Measurements from ENCODE around the gene CNOT2. TPM values are rescaled to one million over a fixed set of nuclear protein-coding genes. Genes with fewer than 3 reads are reported as not detected.

The CNOT2 gene, protein sequence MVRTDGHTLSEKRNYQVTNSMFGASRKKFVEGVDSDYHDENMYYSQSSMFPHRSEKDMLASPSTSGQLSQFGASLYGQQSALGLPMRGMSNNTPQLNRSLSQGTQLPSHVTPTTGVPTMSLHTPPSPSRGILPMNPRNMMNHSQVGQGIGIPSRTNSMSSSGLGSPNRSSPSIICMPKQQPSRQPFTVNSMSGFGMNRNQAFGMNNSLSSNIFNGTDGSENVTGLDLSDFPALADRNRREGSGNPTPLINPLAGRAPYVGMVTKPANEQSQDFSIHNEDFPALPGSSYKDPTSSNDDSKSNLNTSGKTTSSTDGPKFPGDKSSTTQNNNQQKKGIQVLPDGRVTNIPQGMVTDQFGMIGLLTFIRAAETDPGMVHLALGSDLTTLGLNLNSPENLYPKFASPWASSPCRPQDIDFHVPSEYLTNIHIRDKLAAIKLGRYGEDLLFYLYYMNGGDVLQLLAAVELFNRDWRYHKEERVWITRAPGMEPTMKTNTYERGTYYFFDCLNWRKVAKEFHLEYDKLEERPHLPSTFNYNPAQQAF
- total RNA-seq: 100 to 1,000 TPM in 3 of 4 donors, 10 to 100 TPM in 1; 36.8 to 204 (median 139) TPM

DNA sequence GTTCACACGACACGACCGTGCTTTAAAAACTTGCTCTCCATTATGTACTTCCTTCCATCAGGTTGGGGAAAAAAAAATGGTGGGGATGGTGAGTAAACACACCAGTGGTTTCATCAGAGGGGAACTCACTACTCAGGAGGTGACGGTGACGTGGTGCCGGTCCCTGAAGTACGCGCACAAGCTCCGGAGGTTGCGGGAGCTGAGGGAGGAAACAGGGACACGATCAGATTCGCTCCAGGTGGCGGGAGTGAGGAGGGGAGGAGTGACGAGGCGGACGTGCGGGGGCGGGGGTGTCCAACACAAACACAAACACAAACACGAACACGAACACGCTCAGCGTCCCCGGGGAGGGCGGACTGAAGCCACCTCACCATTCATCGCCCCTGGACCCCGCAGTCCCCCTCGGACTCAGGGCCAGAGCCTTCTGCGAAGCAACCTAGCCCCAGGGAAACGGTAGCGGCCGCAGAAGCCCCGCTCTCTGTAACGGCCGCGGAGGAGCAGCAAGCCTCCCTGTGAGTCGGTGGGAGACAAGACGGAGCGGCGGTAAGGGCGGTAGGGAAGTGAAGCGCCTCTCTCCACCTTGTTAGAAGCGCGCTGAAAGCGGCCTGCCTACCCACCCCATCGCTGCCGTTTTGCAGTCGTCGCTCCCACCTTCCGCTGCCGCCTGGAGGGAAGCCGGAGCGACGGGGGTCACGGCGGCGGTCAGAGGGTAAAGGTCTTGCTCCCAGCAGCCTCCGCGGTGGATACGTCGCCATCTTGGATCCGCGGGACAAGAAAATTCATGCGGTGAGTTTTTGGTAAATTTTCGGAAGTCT lies at the start of gene CNOT2:
Gene CNOT2 (plus strand): TSS at position 739 of the 815 bp plus-strand sequence. CDS start 34,794 bp downstream, outside the sequence.
- Histone ChIP-seq H3K27ac (peak within 1 kb of the TSS; percentile 94 to 99 (median 98)), H3K36me3 (peaks cover 0 to 18% (median 0%) of the 10 kb centered on the region in 4 donors), H3K27me3 (no peaks in the 10 kb centered on the region), H3K4me1 (peaks cover 34 to 52% (median 42%) of the 10 kb centered on the region in 4 donors), H3K4me3 (peak within 1 kb of the TSS; percentile 57 to 94 (median 87)), H3K9me3 (no peaks in the 10 kb centered on the region)
- peak; percentile 92 for DNase-seq
- TF ChIP-seq POLR2A (IDR thresholded peaks at IDR 0.05) (peak; percentile 72), POLR2AphosphoS5 (IDR thresholded peaks at IDR 0.05) (peak; percentile 63 to 76 (median 70)), EP300 (IDR thresholded peaks at IDR 0.05; ENCODE audit: low read depth) (no peak)
- in situ Hi-C loops (cut with MboI; ENCODE audit: low pct_ligation_motif_present in 1 of 4, low pct_unique_long_range_greater_than_20kb in 1 of 4, low sequenced_read_pairs in 3 of 4): loop anchor here in 2 of 4 donors (10.0 to 25.0 kb wide), 3 partner anchors 119 to 338 kb away; partner anchors contain the start of gene KCNMB4 (in 1 of the 2)
- WGBS, 2 donors (ENCODE audit: low coverage in 1 of 2): 0% methylated on average over 3 to 42 of the region's 64 CpGs
- intact Hi-C loops (cut with DNase I; ENCODE audit: low total_unique reads): no loop called here

DNA sequence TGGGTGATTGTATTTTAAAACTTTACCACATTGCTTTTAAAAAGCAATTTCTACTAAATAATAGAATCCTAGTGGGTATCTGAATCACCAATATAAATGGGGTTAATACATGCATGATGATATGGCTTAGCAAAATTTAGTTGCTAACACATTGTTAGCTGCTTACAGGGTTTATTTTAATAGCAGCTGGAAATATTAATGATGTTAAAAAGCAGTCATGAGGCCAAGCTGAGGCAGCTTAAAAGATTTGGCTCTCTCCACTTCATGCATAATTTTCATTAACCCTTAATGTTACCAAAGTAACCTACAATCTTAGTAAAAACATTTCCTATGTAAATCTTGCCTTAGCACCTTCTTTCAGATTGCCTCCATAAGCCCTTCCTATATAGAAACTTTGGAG lies 49.2 kb upstream of the CNOT2 start:
- Histone ChIP-seq H3K36me3 (no peaks in the 10 kb centered on the region), H3K4me1 (no peaks in the 10 kb centered on the region), H3K4me3 (no peak overlapping the region), H3K9me3 (no peaks in the 10 kb centered on the region), H3K27ac (no peak overlapping the region), H3K27me3 (no peaks in the 10 kb centered on the region)
- TF ChIP-seq, protein P1, sequence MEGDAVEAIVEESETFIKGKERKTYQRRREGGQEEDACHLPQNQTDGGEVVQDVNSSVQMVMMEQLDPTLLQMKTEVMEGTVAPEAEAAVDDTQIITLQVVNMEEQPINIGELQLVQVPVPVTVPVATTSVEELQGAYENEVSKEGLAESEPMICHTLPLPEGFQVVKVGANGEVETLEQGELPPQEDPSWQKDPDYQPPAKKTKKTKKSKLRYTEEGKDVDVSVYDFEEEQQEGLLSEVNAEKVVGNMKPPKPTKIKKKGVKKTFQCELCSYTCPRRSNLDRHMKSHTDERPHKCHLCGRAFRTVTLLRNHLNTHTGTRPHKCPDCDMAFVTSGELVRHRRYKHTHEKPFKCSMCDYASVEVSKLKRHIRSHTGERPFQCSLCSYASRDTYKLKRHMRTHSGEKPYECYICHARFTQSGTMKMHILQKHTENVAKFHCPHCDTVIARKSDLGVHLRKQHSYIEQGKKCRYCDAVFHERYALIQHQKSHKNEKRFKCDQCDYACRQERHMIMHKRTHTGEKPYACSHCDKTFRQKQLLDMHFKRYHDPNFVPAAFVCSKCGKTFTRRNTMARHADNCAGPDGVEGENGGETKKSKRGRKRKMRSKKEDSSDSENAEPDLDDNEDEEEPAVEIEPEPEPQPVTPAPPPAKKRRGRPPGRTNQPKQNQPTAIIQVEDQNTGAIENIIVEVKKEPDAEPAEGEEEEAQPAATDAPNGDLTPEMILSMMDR (IDR thresholded peaks at IDR 0.05): no peak
- no peak for TF ChIP-seq POLR2A (IDR thresholded peaks at IDR 0.05)
- no peak for TF ChIP-seq POLR2AphosphoS5 (IDR thresholded peaks at IDR 0.05)
- TF ChIP-seq EP300 (IDR thresholded peaks at IDR 0.05; ENCODE audit: low read depth): no peak
- intact Hi-C loops (cut with DNase I; ENCODE audit: low total_unique reads) (no loop called here), in situ Hi-C loops (cut with MboI; ENCODE audit: low pct_ligation_motif_present in 1 of 4, low pct_unique_long_range_greater_than_20kb in 1 of 4, low sequenced_read_pairs in 3 of 4) (no loop called here)
- no peak for DNase-seq

DNA sequence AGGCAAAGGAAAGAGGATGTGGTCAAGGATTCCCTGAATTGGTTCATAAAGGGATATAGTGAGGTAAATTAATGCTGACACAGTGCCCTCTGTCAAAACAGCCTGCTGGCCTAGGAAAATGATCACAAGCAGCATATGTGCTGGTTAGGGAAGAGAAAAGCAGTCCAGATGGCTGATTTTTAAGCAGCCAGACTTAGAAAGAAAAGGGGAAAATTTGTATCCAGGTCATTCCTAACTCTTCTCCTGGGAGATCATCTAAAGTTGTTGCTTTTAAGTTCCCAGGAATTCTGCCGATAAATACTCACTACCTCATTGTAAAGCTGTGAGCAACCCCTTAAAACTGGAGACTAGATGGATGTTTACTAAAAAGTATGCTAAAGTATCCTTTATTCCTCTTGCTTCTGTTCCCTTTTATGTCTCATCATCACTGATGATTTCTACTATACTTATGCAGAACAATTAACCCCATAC lies 46.4 kb upstream of the CNOT2 start:
- DNase-seq: no peak
- H3K9me3 ChIP-seq: no peaks in the 10 kb centered on the region
- TF ChIP-seq EP300 (IDR thresholded peaks at IDR 0.05; ENCODE audit: low read depth) (no peak), POLR2AphosphoS5 (IDR thresholded peaks at IDR 0.05) (no peak), POLR2A (IDR thresholded peaks at IDR 0.05) (no peak)
- TF ChIP-seq, protein P1 (IDR thresholded peaks at IDR 0.05): no peak
- WGBS, 2 donors (ENCODE audit: low coverage in 1 of 2): 67 to 72% methylated on average over 1 of the region's 1 CpG
- H3K27me3 ChIP-seq: no peaks in the 10 kb centered on the region
- no peak overlapping the region for H3K4me3 ChIP-seq
- no peaks in the 10 kb centered on the region for H3K4me1 ChIP-seq
- intact Hi-C loops (cut with DNase I; ENCODE audit: low total_unique reads) (no loop called here), in situ Hi-C loops (cut with MboI; ENCODE audit: low pct_ligation_motif_present in 1 of 4, low pct_unique_long_range_greater_than_20kb in 1 of 4, low sequenced_read_pairs in 3 of 4) (no loop called here)
- H3K27ac ChIP-seq: no peak overlapping the region
- H3K36me3 ChIP-seq: no peaks in the 10 kb centered on the region

DNA sequence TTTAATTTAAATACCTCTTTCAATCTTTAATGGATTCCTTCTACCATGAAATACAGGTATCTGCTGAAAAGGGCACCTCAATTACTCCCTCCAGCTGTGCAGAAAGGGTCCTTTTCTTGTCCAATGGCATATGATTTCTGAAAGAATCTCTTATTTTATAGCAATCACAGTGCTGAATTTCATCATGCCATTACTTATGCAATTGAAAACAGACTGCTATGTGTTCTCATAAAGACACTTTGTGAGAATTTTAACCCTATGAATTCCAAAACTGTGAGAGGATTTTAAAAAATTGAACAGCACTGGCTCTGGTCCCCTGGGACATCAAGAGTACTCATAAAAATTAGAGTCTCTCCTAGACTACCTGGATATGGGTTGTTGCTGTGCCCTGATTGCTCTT lies 45.9 kb upstream of the CNOT2 start:
- Histone ChIP-seq H3K4me1 (no peaks in the 10 kb centered on the region), H3K36me3 (no peaks in the 10 kb centered on the region), H3K27ac (no peak overlapping the region), H3K9me3 (no peaks in the 10 kb centered on the region), H3K27me3 (no peaks in the 10 kb centered on the region), H3K4me3 (no peak overlapping the region)
- no peak for DNase-seq
- TF ChIP-seq POLR2A (IDR thresholded peaks at IDR 0.05): no peak
- no peak for TF ChIP-seq EP300 (IDR thresholded peaks at IDR 0.05; ENCODE audit: low read depth)
- no peak for TF ChIP-seq POLR2AphosphoS5 (IDR thresholded peaks at IDR 0.05)
- in situ Hi-C loops (cut with MboI; ENCODE audit: low pct_ligation_motif_present in 1 of 4, low pct_unique_long_range_greater_than_20kb in 1 of 4, low sequenced_read_pairs in 3 of 4) (no loop called here), intact Hi-C loops (cut with DNase I; ENCODE audit: low total_unique reads) (no loop called here)
